Progenitor cell of endocrine pancreas (in vitro differentiated cells): ENCODE measurements around the gene PDZK1. TPM values are rescaled to one million over a fixed set of nuclear protein-coding genes. Genes with fewer than 3 reads are reported as not detected.
"Not testable (repeated sequence)": the region's sequence is repeated elsewhere in the genome, so short reads cannot be mapped to it uniquely, and the experiment has no call there.

Experiments used
- DNase-seq: peaks from one replicate; pipeline ENCODE4 v3.0.0; 2021; ENCODE audit warnings: low spot score; ENCODE audit not compliant: unreplicated experiment
- H3K27ac Mint-ChIP-seq: 2 replicates; pipeline ENCODE4 v1.8.0; 2021; ENCODE audit warnings: mild to moderate bottlenecking, moderate library complexity, mixed read lengths
- H3K27me3 Mint-ChIP-seq: 2 replicates; pipeline ENCODE4 v1.8.0; 2021; ENCODE audit warnings: mixed read lengths
- H3K36me3 Mint-ChIP-seq: 2 replicates; pipeline ENCODE4 v1.8.0; 2022; ENCODE audit warnings: mixed read lengths; ENCODE audit not compliant: insufficient read depth
- H3K4me1 Mint-ChIP-seq: 2 replicates; pipeline ENCODE4 v1.8.0; 2021; ENCODE audit warnings: low read depth, mixed read lengths
- H3K4me3 Mint-ChIP-seq: 2 replicates; pipeline ENCODE4 v1.8.0; 2021; ENCODE audit warnings: low read depth, mild to moderate bottlenecking, moderate library complexity, mixed read lengths
- H3K9me3 Mint-ChIP-seq: 2 replicates; pipeline ENCODE4 v1.8.0; 2021; ENCODE audit warnings: low read depth, mixed read lengths
- total RNA-seq: library from RNA; stranded (reverse); gene quantifications from 2 replicates; pipeline ENCODE4 v1.2.1, GENCODE V29; 2021

PDZK1 gene
- total RNA-seq, 1 donor from 2014 or later, result 25.0 TPM

DNA sequence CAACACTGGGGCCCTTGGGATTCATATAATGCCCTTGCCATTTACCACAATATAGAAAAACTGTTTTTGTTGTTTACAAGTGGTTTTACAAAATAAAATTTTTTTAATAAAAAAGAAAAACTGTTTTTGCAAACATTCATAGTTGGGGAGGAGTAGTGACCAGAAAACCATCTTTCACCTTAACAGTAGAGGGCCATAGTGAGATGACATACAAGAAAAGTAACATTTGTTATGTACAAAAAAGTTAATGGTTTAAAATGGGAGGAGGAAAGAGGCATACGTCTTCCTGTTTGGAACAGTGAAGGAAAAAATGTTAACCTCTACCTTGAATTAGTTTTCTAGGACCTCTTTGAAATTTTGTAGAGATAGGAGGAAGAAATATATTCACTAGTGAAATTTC, 70.9 kb downstream of the PDZK1 start:
- H3K27me3 Mint-ChIP-seq, H3K36me3 Mint-ChIP-seq: not testable (repeated sequence)

DNA sequence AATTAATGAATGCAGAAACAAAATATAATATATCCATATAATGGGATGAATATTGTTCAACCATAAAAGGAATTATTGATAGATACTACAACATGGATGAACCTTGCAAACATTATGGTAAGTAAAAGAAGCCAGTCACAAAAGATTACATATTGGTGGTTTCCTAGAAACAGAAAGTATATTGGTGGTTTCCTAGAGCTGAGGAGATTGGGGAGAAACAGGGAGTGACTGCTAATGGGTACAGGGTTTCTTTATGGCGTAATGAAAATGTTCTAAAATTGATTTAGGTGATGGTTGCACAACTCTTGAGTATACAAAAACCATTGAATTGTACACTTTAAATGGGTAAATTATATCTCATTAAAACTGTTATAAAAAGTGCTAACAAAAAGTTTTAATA, 85.0 kb downstream of the PDZK1 start:
- not testable (repeated sequence) for H3K4me3 Mint-ChIP-seq, H3K9me3 Mint-ChIP-seq, DNase-seq, H3K27ac Mint-ChIP-seq, H3K4me1 Mint-ChIP-seq, H3K36me3 Mint-ChIP-seq, H3K27me3 Mint-ChIP-seq

More for the DNA sequence above, 70.9 kb downstream of the PDZK1 start:
- not testable (repeated sequence) for H3K4me1 Mint-ChIP-seq, H3K27ac Mint-ChIP-seq, H3K4me3 Mint-ChIP-seq, H3K9me3 Mint-ChIP-seq, DNase-seq

Other genes with a start within 250 kb of the PDZK1 start
- gene GPR89A, start 99.4 kb downstream of the PDZK1 start, total RNA-seq, result 31.4 and 34.5 TPM in 2 replicates
- not detected in 2 replicates for gene CD160, start 12.1 kb upstream of the PDZK1 start, total RNA-seq
- 14.5 and 14.7 TPM in 2 replicates for gene RNF115, start 116.7 kb upstream of the PDZK1 start, total RNA-seq
- 31.9 and 34.0 TPM in 2 replicates for gene POLR3C, start 116.8 kb upstream of the PDZK1 start, total RNA-seq
- 5.0 and 5.2 TPM in 2 replicates for gene NUDT17, start 138.3 kb upstream of the PDZK1 start, total RNA-seq
- 36.9 and 38.2 TPM in 2 replicates for gene PIAS3, start 151.7 kb upstream of the PDZK1 start, total RNA-seq
- 0.31 TPM in 2 replicates for gene ANKRD35, start 178.5 kb upstream of the PDZK1 start, total RNA-seq
- 0.81 and 0.89 TPM in 2 replicates for gene ITGA10, start 202.7 kb upstream of the PDZK1 start, total RNA-seq
- 21.1 and 23.9 TPM in 2 replicates for gene PEX11B, start 211.3 kb upstream of the PDZK1 start, total RNA-seq
- gene RBM8A, start 220.1 kb upstream of the PDZK1 start, total RNA-seq, result 163 and 173 TPM in 2 replicates